ENCODE results near the gene TRPC5OS.

The TRPC5OS gene

GRCh38 chrX:111875881-111876280, at the start of gene TRPC5OS:
Gene TRPC5OS, plus strand, starts transcription at chrX:111876181. Its CDS starts 25,669 bp downstream, at chrX:111901850.
- no peak within 1 kb of the TSS for H3K4me3 Mint-ChIP-seq
- no peaks in the 10 kb centered on the region for H3K9me3 Mint-ChIP-seq
- no peaks in the 10 kb centered on the region for H3K36me3 Mint-ChIP-seq (ENCODE audit: low read depth)
- H3K27me3 Mint-ChIP-seq (ENCODE audit: low read depth): peaks cover 6% of the 10 kb centered on the region
- H3K27ac Mint-ChIP-seq: no peak within 1 kb of the TSS
- no peak for DNase-seq (ENCODE audit: low spot score)
- H3K4me1 Mint-ChIP-seq (ENCODE audit: low read depth): peaks cover 1% of the 10 kb centered on the region

GRCh38 chrX:111829345-111829744, 46.6 kb upstream of the TRPC5OS start:
- no peak for DNase-seq (ENCODE audit: low spot score)
- Mint-ChIP-seq H3K27ac (no peak overlapping the region), H3K36me3 (ENCODE audit: low read depth) (no peaks in the 10 kb centered on the region), H3K4me1 (ENCODE audit: low read depth) (no peaks in the 10 kb centered on the region), H3K4me3 (no peak overlapping the region), H3K27me3 (ENCODE audit: low read depth) (no peaks in the 10 kb centered on the region), H3K9me3 (no peaks in the 10 kb centered on the region)

GRCh38 chrX:111830571-111830970, 45.4 kb upstream of the TRPC5OS start:
- no peaks in the 10 kb centered on the region for H3K4me1 Mint-ChIP-seq (ENCODE audit: low read depth)
- no peak overlapping the region for H3K4me3 Mint-ChIP-seq
- H3K36me3 Mint-ChIP-seq (ENCODE audit: low read depth): no peaks in the 10 kb centered on the region
- no peaks in the 10 kb centered on the region for H3K9me3 Mint-ChIP-seq
- no peaks in the 10 kb centered on the region for H3K27me3 Mint-ChIP-seq (ENCODE audit: low read depth)
- DNase-seq (ENCODE audit: low spot score): no peak
- no peak overlapping the region for H3K27ac Mint-ChIP-seq

GRCh38 chrX:111831343-111831742, 44.6 kb upstream of the TRPC5OS start:
- Mint-ChIP-seq H3K27ac (no peak overlapping the region), H3K36me3 (ENCODE audit: low read depth) (no peaks in the 10 kb centered on the region), H3K27me3 (ENCODE audit: low read depth) (no peaks in the 10 kb centered on the region), H3K4me3 (no peak overlapping the region), H3K4me1 (ENCODE audit: low read depth) (no peaks in the 10 kb centered on the region), H3K9me3 (no peaks in the 10 kb centered on the region)
- no peak for DNase-seq (ENCODE audit: low spot score)

- no peaks in the 10 kb centered on the region for H3K4me1 Mint-ChIP-seq (ENCODE audit: low read depth)
- DNase-seq (ENCODE audit: low spot score): no peak
- no peak overlapping the region for H3K4me3 Mint-ChIP-seq
- no peaks in the 10 kb centered on the region for H3K27me3 Mint-ChIP-seq (ENCODE audit: low read depth)
- H3K27ac Mint-ChIP-seq: no peak overlapping the region
- no peaks in the 10 kb centered on the region for H3K9me3 Mint-ChIP-seq
- no peaks in the 10 kb centered on the region for H3K36me3 Mint-ChIP-seq (ENCODE audit: low read depth)
Measured at GRCh38 chrX:111837197-111837596, 38.8 kb upstream of the TRPC5OS start.

- H3K27me3 Mint-ChIP-seq (ENCODE audit: low read depth): no peaks in the 10 kb centered on the region
- no peak overlapping the region for H3K27ac Mint-ChIP-seq
- no peaks in the 10 kb centered on the region for H3K9me3 Mint-ChIP-seq
- no peaks in the 10 kb centered on the region for H3K36me3 Mint-ChIP-seq (ENCODE audit: low read depth)
- DNase-seq (ENCODE audit: low spot score): no peak
- no peak overlapping the region for H3K4me3 Mint-ChIP-seq
- no peaks in the 10 kb centered on the region for H3K4me1 Mint-ChIP-seq (ENCODE audit: low read depth)
Measured at GRCh38 chrX:111847491-111848133, 28.4 kb upstream of the TRPC5OS start.

GRCh38 chrX:111848541-111848940, 27.4 kb upstream of the TRPC5OS start:
- Mint-ChIP-seq H3K27me3 (ENCODE audit: low read depth) (no peaks in the 10 kb centered on the region), H3K4me1 (ENCODE audit: low read depth) (no peaks in the 10 kb centered on the region), H3K27ac (no peak overlapping the region), H3K9me3 (no peaks in the 10 kb centered on the region), H3K4me3 (no peak overlapping the region), H3K36me3 (ENCODE audit: low read depth) (no peaks in the 10 kb centered on the region)
- DNase-seq (ENCODE audit: low spot score): no peak

GRCh38 chrX:111850975-111851374, 25.0 kb upstream of the TRPC5OS start:
- no peaks in the 10 kb centered on the region for H3K9me3 Mint-ChIP-seq
- H3K27me3 Mint-ChIP-seq (ENCODE audit: low read depth): no peaks in the 10 kb centered on the region
- no peak overlapping the region for H3K4me3 Mint-ChIP-seq
- H3K36me3 Mint-ChIP-seq (ENCODE audit: low read depth): no peaks in the 10 kb centered on the region
- DNase-seq (ENCODE audit: low spot score): no peak
- H3K27ac Mint-ChIP-seq: no peak overlapping the region
- H3K4me1 Mint-ChIP-seq (ENCODE audit: low read depth): no peaks in the 10 kb centered on the region

- H3K9me3 Mint-ChIP-seq: no peaks in the 10 kb centered on the region
- no peak for DNase-seq (ENCODE audit: low spot score)
- H3K4me1 Mint-ChIP-seq (ENCODE audit: low read depth): no peaks in the 10 kb centered on the region
- H3K36me3 Mint-ChIP-seq (ENCODE audit: low read depth): no peaks in the 10 kb centered on the region
- H3K4me3 Mint-ChIP-seq: no peak overlapping the region
- H3K27ac Mint-ChIP-seq: no peak overlapping the region
- no peaks in the 10 kb centered on the region for H3K27me3 Mint-ChIP-seq (ENCODE audit: low read depth)
Measured at GRCh38 chrX:111854556-111855490, 21.2 kb upstream of the TRPC5OS start.

GRCh38 chrX:111857534-111858060, 18.4 kb upstream of the TRPC5OS start:
- H3K27ac Mint-ChIP-seq: no peak overlapping the region
- no peaks in the 10 kb centered on the region for H3K27me3 Mint-ChIP-seq (ENCODE audit: low read depth)
- H3K4me3 Mint-ChIP-seq: no peak overlapping the region

GRCh38 chrX:111861605-111862004, 14.4 kb upstream of the TRPC5OS start:
- Mint-ChIP-seq H3K36me3 (ENCODE audit: low read depth) (no peaks in the 10 kb centered on the region), H3K9me3 (no peaks in the 10 kb centered on the region), H3K27me3 (ENCODE audit: low read depth) (no peaks in the 10 kb centered on the region), H3K4me1 (ENCODE audit: low read depth) (no peaks in the 10 kb centered on the region), H3K27ac (no peak overlapping the region), H3K4me3 (no peak overlapping the region)
- DNase-seq (ENCODE audit: low spot score): no peak

More at GRCh38 chrX:111857534-111858060, 18.4 kb upstream of the TRPC5OS start:
- DNase-seq (ENCODE audit: low spot score): no peak
- Mint-ChIP-seq H3K9me3 (no peaks in the 10 kb centered on the region), H3K4me1 (ENCODE audit: low read depth) (no peaks in the 10 kb centered on the region), H3K36me3 (ENCODE audit: low read depth) (no peaks in the 10 kb centered on the region)

- no peaks in the 10 kb centered on the region for H3K36me3 Mint-ChIP-seq (ENCODE audit: low read depth)
- no peaks in the 10 kb centered on the region for H3K9me3 Mint-ChIP-seq
Measured at GRCh38 chrX:111867236-111867635, 8.7 kb upstream of the TRPC5OS start.

GRCh38 chrX:111868726-111869638, 7.0 kb upstream of the TRPC5OS start:
- Mint-ChIP-seq H3K4me1 (ENCODE audit: low read depth) (peaks cover 5% of the 10 kb centered on the region), H3K36me3 (ENCODE audit: low read depth) (no peaks in the 10 kb centered on the region), H3K27ac (no peak overlapping the region), H3K27me3 (ENCODE audit: low read depth) (no peaks in the 10 kb centered on the region), H3K4me3 (no peak overlapping the region), H3K9me3 (no peaks in the 10 kb centered on the region)
- no peak for DNase-seq (ENCODE audit: low spot score)

More at GRCh38 chrX:111867236-111867635, 8.7 kb upstream of the TRPC5OS start:
- Mint-ChIP-seq H3K4me3 (no peak overlapping the region), H3K27ac (no peak overlapping the region), H3K27me3 (ENCODE audit: low read depth) (no peaks in the 10 kb centered on the region), H3K4me1 (ENCODE audit: low read depth) (peaks cover 5% of the 10 kb centered on the region)
- no peak for DNase-seq (ENCODE audit: low spot score)

Measured in T-helper 2 cell treated with Interferon-gamma antibody and Interleukin-4, amounts not matched to agents 5 μg/mL and 100 μg/mL, for 36 hours (primary cell).